NCI-H446 treated with DMSO at 0.1 percent for 48 hours (cell line): ENCODE data around the gene ACO2.

ENCODE experiments used
- DNase-seq: peaks from one replicate; lab custom pipeline; 2025; lab: John Stamatoyannopoulos, UW

Gene ACO2

DNA sequence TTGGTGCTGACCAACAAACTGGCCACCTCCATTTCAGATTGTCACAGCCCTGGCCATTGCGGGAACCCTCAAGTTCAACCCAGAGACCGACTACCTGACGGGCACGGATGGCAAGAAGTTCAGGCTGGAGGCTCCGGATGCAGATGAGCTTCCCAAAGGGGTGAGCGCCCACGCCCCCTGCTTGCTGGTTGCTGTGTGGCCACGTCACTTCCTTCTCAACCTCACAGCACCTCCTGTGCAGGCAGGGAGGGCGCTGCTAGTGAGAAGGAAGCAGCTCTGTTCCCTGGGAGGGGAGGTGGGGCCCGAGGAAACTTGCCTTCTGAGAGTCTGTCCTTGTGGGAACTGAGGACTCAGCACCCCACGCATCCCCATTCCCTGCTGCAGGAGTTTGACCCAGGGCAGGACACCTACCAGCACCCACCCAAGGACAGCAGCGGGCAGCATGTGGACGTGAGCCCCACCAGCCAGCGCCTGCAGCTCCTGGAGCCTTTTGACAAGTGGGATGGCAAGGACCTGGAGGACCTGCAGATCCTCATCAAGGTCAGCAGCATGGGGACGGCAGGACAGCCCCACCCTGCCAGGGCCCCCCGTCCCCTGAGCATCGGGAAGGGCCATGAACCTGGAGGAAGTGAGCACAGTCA is 56.0 kb downstream of the ACO2 start:
- no peak for DNase-seq

DNA sequence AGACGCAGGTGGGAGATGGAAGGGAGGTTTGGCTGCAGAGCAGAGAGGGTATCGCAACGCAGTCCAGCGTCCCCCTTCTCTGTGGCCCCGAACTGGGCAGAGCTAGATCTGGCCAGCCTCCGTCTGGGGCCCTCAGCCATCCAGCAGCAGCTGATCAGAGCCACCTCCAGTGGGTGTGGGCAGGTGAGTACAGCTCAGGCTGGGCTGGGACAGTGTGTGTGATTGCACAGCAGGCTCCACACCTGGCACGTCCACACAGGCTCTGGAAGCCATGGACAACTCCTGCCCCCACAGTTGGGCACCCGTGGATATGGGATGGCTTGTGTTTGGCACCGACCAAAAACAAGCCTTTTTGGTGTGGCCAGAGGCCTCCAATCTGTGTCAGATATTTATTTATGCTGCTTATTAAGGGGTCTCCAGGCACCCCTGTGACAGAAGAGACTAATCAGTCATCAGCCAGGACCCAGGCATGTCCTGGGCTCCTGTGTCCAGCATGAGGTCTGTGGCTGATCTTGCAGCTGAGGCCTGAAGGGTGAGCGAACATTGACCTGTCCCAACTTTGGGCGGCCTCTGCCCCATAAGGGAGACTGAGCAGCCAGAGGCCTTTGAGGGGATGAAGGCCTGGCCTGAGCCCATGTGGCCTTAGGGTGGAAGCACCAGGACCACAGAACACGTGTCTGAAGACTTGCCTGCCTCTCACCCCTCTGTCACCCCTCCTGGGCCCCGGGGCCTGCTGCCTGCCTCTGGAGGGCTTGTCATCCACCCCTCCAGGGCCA is 56.7 kb downstream of the ACO2 start:
- DNase-seq: no peak

DNA sequence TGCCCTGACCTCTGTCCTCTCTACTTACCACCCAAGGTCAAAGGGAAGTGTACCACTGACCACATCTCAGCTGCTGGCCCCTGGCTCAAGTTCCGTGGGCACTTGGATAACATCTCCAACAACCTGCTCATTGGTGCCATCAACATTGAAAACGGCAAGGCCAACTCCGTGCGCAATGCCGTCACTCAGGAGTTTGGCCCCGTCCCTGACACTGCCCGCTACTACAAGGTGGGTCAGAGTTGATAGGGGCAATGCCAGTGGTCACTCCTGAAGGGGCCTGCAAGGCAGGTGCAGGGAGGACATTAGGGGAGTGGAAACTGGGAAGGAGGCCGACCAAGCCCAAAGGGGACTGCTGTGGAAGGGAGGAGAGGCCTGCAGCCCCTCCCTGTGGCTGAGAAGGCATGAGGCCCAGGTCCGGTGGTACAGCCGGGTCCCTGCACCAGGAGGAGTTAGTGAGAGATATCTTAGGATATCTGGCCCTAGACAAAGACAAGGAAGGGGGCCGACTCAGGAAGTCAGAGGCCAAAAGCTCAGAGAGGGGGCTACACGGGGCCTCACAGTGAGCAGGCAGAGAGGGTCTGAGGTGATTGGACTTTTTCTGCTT is 57.4 kb downstream of the ACO2 start:
- DNase-seq: no peak

DNA sequence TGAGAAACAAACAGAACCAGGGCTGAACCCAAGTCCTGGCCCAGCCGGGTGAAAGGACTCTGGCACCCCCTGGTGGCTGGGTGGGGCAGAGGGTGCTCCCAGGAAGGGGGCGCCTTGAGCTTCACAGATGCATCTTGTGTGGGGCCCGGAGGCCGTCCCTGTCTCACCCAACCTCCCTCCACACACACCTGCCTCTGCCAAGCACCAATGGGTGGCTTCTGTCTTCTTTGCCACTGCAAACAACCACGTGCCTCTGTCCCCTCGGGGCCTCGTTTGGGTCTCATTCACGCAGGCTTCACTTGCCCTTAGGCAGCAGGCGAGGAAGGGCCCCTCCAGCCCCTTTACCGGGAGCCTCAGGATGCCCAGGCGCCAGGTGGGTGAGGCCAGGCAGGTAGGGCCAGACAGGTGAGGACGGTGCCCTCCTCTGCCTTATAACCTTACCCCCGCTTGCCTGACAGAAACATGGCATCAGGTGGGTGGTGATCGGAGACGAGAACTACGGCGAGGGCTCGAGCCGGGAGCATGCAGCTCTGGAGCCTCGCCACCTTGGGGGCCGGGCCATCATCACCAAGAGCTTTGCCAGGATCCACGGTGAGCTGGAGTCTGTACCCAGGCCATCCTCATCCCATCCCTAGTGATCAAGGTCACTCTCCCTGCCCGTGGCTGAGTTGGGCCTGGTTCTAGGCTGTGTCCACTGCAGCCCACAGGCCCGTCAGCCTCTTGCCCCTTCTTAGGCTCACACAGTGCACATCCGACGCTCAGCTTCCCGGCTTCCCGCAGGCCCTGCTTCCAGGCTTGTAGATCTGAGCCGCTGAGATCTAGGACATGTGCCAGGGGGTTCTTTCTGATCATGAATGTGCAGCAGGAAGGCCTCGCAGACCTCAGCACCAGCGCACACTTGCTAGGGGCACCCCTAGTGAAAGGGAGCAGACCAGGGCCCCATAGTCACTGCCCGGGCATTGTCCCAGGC is 58.2 kb downstream of the ACO2 start:
- DNase-seq: no peak

DNA sequence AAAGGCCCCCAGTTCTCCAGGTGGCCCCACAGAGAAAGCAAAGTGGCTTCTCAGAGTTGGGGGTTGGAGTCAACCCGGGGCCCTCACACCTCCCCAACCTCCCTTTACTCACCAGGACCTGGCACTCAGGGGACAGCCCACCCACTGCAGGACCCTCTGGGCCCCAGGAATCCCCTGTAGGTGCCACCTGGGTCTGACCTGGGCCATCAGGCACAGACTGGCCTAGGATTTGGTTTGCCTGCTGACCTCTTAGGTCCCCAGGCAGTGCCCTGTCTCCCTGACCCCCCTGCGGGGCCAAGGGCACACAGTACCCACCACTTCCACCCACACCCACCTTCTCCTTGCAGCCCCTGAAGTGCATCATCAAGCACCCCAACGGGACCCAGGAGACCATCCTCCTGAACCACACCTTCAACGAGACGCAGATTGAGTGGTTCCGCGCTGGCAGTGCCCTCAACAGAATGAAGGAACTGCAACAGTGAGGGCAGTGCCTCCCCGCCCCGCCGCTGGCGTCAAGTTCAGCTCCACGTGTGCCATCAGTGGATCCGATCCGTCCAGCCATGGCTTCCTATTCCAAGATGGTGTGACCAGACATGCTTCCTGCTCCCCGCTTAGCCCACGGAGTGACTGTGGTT is 59.3 kb downstream of the ACO2 start:
- no peak for DNase-seq

DNA sequence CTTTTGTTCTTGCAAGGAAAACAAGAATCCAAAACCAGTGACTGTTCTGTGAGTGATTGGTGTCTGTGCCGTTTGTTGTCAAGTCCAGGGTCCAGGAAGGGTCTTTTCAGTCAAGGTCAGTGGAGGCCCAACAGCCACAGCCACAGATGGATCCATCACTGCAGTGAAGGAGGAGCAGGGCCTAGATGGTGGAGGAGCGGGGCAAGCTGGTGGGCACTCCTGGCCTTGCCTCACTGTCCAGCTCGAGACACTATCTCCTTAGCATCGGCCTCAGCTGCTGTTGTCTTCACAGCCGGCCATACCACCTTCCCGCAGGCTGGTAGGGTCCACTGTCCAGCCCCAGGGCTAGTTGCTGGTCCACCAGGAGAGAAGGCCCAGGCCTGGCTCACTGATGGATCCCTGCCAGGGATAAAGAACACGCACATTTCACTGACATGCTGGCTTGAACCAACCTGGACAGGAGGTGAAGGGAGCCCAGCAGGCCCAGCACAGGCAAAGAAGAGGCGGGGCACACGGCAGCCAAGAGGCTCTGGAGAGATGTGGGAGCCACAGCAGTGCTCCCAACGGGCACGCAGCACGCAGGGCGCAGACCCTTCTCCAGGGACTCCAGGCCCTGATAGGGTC is 60.1 kb downstream of the ACO2 start:
- no peak for DNase-seq

DNA sequence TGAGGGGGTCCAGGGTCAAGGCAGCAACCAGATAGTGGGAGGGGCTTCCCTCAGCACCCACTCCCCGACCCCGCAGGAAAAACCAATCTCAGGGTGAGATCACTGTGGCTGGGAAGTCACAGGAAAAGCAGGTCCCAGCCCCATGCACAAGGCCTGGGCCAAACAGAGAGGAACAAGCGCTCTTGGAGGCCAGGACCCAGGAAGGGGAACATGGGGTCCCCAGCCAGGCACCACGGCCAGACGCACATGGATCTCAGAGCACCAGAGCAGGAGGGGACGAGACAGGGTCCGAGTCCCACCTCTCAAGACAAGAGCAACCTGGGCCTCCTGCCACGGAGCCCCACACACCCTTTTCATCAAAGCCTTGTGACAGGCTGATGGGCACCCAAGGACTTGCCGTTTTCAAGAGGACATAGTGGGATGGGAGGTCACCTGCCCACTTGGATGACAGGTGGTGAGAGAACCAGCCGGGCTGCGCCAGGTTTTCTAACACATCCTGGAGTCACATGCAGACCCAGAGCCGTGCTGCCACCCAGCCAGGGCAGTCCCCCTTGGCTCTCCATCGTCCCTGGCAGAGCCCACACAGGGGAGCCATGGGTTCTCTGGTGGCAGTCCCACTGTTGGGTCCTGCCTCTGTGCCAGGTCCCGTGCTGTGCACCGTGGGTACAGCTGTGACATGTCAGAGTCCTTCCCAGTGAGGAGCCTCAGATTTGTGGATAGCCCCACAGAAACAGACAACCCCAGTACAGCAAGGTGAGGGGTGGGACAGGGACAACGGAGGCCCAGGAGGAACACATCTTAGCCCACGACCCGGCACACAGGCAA is 62.2 kb downstream of the ACO2 start:
- no peak for DNase-seq

DNA sequence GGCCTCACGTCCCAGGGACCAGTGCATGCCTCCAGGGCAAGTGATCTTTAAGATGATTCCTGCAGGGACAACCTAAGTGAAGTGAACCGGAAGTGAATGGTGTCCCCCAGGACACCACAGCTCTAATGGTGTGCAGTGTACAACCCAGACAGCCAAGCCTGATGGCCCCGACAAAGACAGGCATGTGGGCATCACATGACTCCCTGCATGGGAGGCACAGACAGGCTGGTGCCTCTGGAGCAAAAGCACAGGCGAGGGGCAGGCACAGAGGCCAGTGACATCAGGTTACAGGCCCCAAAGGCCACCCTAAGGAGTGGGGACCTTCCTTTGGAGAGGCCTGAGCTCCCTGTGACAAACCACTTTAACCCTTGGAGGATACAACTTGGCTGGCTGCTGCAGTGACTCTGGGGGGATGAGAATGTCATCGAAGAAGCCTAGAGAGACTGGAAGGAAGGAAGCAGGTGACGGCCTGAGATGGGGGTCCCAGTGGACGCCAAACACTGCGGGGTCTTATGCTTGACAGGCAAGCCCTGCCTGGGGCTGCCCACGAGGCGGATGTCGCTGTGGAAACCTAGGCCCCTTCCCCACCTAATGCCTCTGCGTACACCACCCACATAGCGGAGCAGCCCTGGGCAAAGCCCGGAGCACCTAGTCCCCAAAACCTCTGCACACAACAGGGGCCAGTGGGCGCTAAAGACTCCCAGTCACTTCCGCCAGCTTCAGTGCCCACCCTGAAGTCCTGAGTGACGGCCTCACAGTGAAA is 63.0 kb downstream of the ACO2 start:
- no peak for DNase-seq

DNA sequence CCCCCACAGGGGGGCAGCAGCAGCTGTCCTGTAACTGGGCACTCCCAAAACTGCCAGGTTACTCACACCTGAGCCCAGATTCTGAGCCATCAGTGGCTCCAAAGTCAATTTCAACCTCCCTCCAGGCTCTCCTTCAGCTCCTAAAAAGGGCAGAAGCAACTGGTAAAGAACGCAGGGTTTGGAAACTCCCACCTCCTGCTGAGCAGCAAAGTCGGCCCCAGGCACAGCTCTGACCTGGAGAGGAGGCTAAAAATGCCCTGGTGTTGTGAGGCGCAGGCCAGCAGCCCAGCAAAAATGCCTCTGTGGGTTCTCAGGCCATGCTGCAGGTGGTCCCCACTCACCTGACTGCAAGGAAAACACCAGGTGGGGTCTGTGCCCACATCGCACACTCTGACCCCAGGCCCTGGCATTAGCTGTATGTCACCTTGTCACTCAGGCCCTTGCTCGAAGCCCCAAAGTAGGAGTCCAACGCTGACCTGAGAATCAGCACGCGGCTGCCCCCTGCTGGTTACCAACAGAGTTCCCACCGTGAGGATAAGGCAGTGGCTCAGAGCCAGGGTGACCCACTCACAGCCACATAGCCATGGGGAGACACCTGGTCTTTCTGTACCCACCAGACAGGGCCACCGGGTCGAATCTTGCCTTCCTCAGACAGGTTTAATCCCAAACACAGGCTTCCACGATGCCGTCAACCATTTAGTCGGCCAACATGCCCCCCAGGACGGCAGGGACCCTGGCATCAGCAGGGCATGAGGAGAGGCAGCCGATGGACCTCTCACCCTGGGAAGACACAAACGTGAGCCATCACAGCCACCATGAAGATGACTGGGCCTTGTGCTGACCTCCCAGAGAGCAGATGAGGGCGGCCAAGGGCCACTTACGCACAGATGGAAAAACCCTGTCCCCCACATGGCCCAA is 64.2 kb downstream of the ACO2 start:
- no peak for DNase-seq

DNA sequence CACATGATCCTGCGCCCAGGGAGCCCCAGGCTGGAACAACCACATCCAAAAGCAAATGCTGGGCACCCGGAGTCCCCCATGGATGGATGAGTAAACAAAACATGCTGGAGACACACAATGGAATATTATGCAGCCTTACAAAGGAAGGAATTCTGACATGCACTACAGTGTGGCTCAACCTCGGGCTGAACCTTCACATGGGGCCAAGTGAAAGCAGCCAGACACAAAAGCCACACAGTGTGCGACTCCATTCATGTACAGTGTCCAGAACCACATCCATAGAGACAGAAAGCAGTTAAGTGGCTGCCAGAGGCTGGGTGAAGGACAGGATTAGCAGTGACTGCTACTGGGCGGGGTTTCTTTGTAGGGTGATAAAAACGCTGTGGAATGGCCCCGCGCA is 65.3 kb downstream of the ACO2 start:
- no peak for DNase-seq

DNA sequence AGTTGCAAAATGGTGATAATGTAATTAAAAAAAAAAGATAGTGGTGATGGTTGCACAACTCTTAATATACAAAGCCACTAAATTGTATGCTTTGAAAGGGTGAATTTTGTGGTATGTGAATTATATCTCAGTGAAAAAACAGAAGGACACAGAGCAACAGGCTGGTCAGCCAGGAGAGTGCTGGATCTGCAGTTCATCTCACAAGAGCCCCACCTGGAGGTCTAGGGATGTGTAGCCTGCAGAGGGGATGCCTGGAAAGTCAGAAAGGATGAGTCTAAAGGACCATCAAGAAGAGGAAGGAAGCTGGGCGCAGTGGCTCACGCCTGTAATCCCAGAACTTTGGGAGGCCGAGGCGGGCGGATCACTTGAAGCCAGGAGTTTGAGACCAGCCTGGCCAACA is 66.3 kb downstream of the ACO2 start:
- no peak for DNase-seq

DNA sequence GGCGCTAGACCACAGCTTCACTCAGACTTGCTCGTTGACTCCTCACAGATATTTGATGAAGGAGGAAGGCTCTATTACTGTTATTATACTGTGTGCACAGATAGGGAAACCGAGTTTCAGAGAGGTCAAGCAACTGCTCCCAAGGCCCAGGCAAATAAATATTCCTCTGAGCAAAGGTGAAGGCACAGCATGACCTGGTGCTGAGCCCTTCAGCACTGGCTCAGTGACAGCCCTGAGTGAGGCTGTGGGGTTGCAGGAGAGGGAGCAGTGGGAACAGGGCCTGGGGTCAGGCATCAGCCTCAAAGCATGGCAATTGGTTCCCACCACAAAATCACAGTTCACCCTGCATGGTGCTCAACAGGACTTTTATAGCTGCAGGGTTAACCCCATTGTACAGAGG is 68.3 kb downstream of the ACO2 start:
- DNase-seq: no peak

DNA sequence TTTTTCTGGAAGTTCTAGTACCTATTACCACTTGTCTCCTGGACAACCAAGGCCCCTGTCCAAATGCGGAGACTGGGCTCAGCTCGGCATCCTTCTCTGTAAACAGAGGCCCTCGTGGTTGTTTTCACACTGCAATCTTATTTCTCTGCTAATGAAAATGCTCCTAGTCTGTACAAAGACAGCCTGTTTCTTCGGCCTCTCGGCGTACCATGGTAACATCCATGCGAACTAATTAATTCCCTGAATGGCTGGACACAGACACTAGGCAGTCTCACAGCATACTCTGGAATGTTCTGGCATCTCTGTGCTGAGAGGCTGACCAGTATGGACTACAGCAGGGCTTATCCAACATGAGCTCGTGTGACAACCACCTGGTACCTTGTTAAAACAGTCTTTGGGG is 69.7 kb downstream of the ACO2 start:
- DNase-seq: no peak

DNA sequence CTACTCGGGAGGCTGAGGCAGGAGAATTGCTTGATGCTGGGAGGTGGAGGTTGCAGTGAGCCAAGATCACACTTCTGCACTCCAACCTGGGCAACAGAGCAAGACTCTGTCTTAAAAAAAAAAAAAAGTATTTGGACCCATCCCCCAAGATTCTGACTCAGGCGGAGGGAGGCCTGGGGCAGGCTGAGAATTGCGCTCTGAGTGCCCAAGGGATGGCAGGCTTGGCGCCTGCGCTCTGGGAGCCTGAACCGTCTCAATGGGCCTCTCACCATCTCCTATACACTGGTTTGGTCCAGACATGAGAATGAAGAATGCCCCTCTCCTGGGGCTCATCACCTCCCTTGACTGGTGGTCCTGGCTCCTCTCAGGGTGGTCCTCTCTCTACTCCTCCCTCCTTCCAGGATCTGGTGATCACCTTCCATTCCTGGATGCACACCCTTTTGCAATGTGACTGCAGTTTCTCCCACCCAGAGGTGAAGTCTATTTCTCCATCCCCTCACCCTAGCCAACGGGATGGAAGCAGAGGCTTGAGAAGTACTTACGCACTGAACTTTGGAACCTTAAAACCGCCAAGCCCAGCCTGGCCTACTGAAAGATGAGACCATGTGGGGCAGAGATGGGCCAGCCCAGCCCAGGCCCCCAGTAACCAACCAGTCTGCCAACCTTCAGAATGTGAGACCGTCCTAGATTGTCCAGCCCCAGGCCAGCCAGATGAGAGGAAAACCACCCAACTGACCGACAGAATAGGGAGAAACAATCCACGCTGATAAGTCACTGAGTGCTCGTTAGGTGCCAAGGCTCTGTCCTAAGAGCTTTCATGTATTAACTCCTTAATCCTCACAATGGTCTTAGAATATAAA is 70.5 kb downstream of the ACO2 start:
- no peak for DNase-seq

DNA sequence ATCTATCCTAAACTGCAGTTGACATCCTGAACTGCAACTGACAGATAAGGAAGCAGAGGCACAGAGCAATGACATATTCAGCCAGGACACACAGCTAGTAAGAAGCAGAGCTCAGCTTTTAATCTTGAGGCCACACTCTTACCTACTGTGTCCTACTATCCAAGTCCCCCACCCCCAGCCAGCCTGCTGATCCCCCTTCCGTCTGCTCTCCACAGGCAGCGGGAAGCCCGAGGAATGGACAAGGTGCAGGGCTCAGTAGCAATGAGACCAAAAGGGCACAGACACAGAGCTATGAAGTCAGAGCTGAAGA is 71.0 kb downstream of the ACO2 start:
- no peak for DNase-seq

DNA sequence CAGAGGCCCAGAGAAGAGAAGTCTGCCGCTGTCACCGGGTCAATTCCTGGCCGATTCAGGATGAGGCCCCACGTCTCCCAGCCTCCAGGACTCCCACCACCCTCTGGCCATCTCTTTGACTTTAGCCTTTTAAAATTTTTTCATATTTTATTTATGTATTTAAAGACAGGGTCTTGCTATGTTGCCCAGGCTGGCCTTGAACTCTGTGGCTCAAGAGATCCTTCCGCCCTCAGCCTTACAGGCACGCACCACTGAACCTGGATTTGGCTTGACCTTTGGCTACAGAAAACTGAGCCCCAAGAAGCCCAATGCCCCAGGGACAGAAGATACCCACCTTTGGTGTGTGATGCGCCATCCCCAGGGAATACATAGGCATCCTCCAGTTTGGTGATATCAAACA is 71.4 kb downstream of the ACO2 start:
- no peak for DNase-seq

DNA sequence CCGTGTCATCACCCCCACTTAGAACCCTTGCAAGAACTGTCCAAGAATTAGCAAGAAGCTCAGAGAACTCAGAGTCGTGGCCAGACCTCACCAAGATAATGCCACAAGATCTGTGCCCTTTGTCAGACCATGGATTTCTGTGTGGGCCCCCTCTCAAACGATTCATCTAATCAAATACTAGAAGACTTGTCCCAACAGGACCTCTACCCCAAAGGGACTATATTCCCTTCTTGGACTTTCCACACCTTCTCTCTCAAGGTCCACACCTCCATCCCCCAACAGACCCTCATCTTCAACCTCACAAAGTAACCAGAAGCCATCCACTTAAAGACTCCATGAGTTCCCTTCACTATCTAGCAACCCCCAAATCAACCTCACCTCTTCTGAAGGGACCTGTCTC is 72.6 kb downstream of the ACO2 start:
- no peak for DNase-seq

DNA sequence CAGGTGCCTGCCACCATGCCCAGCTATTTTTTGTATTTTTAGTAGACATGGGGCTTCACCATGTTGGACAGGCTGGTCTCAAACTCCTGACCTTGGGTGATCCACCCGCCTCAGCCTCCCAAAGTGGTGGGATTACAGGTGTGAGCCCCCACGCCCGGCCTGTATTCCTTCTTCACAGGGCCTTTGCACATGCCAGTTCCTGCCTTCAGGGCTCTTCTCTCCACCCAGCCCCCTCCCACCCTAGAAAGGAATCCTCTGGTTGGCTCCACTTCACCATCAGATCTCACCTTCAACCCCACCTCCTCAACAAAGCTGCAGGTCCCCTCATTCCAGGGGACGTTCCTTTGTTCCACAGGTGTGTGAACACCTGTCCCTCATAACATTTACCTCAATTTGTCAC is 73.3 kb downstream of the ACO2 start:
- no peak for DNase-seq
